ENCODE results near the gene PDIA5. TPM values are rescaled to one million over a fixed set of nuclear protein-coding genes. Genes with fewer than 3 reads are reported as not detected.

Gene PDIA5
- total RNA-seq, 2 donors from 2014 or later, result 36.5 to 40.1 TPM

DNA sequence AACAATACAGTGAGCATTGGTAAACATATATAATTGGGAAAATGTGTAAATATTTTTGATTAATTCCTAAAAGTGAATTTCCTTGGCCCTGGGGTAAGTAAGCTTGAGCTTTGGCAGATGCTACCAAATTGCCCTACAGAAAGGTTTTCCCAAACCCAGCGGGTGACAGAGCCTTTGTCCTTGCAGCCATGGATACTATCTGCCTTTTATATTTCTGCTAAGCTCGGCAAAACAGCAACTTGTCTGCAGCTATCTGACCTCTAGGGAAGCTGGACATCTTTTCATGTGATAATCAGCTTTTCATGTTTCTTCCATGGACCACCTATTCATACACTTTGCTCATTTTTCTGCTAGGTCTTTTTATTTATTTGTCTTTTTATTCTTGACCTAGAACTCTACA lies 70.2 kb downstream of the PDIA5 start:
- DNase-seq, result no peak
- no peaks in the 10 kb centered on the region for H3K9me3 ChIP-seq
- H3K4me1 ChIP-seq, result no peaks in the 10 kb centered on the region
- no peaks in the 10 kb centered on the region for H3K27me3 ChIP-seq
- H3K9ac ChIP-seq (ENCODE audit: low read depth in 2 of 2, low read length in 2 of 2), result no peak overlapping the region
- no peak overlapping the region for H3K27ac ChIP-seq
- no peaks in the 10 kb centered on the region for H3K36me3 ChIP-seq
- TF ChIP-seq, protein P1, sequence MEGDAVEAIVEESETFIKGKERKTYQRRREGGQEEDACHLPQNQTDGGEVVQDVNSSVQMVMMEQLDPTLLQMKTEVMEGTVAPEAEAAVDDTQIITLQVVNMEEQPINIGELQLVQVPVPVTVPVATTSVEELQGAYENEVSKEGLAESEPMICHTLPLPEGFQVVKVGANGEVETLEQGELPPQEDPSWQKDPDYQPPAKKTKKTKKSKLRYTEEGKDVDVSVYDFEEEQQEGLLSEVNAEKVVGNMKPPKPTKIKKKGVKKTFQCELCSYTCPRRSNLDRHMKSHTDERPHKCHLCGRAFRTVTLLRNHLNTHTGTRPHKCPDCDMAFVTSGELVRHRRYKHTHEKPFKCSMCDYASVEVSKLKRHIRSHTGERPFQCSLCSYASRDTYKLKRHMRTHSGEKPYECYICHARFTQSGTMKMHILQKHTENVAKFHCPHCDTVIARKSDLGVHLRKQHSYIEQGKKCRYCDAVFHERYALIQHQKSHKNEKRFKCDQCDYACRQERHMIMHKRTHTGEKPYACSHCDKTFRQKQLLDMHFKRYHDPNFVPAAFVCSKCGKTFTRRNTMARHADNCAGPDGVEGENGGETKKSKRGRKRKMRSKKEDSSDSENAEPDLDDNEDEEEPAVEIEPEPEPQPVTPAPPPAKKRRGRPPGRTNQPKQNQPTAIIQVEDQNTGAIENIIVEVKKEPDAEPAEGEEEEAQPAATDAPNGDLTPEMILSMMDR (IDR thresholded peaks at IDR 0.05), result no peak
- intact Hi-C loops (cut with DNase I), result no loop called here
- no peak overlapping the region for H3K4me3 ChIP-seq

DNA sequence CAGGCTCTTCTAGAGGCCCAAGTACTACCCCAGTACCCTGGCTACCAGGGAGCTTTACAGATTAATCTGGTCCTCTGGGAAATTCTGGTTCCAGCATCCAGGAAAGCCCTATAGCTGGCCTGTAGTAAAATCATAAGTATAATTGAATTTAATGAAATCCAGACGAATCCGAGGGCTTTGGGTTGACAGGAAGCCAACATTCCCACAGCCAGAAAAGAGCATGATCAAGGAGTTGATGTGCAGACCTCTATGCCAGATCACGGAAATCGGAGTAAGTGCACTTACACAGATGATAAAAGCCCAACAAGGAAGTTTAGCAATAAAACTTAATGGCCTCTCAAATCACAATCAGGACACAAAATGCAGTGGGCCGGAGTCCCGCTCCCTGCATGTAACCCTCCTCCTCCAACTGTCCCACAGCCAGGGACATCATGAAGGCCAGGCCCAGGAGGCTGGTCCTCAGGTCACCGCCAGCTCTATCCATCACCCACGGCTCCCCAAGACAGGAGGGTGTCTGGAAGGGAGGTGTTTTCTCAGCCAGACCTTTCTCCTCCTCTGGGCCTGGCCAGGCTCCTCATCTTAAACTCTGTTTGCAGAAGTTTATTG lies 72.1 kb downstream of the PDIA5 start:
- H3K9ac ChIP-seq (ENCODE audit: low read depth in 2 of 2, low read length in 2 of 2), result peak overlapping the region in 1 of 2 donors; percentile 23
- DNase-seq, result no peak
- no peak overlapping the region for H3K27ac ChIP-seq
- intact Hi-C loops (cut with DNase I), result no loop called here
- H3K36me3 ChIP-seq, result no peaks in the 10 kb centered on the region
- no peaks in the 10 kb centered on the region for H3K4me1 ChIP-seq
- H3K27me3 ChIP-seq, result no peaks in the 10 kb centered on the region
- no peaks in the 10 kb centered on the region for H3K9me3 ChIP-seq
- TF ChIP-seq, protein P1 (IDR thresholded peaks at IDR 0.05), result no peak
- no peak overlapping the region for H3K4me3 ChIP-seq

DNA sequence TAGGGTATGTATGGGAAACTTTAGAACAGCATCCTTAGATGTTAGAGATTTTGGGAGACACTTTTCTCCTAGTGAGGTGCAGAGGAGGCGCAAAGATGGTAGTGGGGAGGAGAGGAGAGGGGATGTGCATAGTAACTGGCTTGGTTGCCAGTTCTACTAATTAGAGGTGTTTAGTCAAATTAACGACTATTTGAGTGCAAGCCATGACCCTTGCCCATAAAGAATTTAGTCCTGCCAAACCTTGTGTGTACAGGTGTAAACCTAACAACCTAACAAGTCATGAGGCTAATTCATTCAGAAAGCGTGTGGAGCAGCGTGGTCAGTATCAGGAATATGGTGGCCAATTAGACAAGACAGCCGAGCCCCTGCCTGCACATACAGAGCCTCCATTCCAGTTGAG lies 72.7 kb downstream of the PDIA5 start:
- TF ChIP-seq, protein P1 (IDR thresholded peaks at IDR 0.05), result no peak
- intact Hi-C loops (cut with DNase I), result no loop called here
- Histone ChIP-seq H3K27ac (no peak overlapping the region), H3K27me3 (no peaks in the 10 kb centered on the region), H3K9ac (ENCODE audit: low read depth in 2 of 2, low read length in 2 of 2) (no peak overlapping the region), H3K4me3 (no peak overlapping the region), H3K9me3 (no peaks in the 10 kb centered on the region), H3K36me3 (no peaks in the 10 kb centered on the region), H3K4me1 (no peaks in the 10 kb centered on the region)
- no peak for DNase-seq

DNA sequence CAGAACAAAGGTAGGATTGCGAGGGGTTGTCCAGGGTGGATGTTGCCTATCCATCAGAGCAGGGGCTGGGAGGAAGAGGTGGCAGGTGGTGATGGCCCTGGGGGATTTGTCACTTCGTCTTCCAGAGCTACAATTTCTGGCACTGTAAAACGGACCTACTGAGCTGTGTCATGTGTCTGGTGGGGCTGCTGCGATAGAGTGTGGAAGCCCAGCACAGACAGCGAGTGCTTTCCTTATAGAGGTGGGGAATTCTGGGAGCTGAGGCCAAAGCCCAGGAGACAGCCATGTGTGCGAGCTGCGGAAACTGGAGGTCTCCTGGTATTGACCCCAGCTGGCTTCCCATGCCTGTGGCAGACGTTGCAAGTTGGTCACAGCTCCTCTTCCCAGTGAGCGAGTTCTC lies 73.7 kb downstream of the PDIA5 start:
- DNase-seq, result no peak
- H3K27me3 ChIP-seq, result no peaks in the 10 kb centered on the region
- H3K9ac ChIP-seq (ENCODE audit: low read depth in 2 of 2, low read length in 2 of 2), result no peak overlapping the region
- intact Hi-C loops (cut with DNase I), result no loop called here
- no peaks in the 10 kb centered on the region for H3K36me3 ChIP-seq
- H3K4me1 ChIP-seq, result no peaks in the 10 kb centered on the region
- no peak overlapping the region for H3K4me3 ChIP-seq
- TF ChIP-seq, protein P1 (IDR thresholded peaks at IDR 0.05), result no peak
- no peaks in the 10 kb centered on the region for H3K9me3 ChIP-seq
- no peak overlapping the region for H3K27ac ChIP-seq

DNA sequence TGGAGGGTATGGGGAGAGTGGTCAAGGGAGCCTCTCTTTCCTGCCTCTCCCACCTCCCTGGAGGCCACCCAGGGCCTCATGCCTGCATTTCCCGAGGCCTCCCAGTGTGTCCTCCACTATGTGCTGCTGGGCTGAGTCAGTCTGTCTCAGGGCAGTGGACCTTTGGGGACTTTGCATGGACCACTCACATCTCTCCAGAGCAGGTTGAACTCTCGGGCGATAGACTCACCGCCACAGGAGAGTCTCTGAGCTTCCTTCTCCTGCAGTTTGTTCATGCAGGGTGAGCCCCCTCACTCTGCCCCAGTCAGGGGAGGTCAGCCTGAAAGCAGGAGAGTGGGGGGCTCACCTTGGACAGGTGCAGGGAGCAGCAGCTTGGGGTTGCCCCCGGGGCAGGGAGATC lies 74.5 kb downstream of the PDIA5 start:
- intact Hi-C loops (cut with DNase I), result no loop called here
- no peak for DNase-seq
- no peaks in the 10 kb centered on the region for H3K9me3 ChIP-seq
- no peak overlapping the region for H3K9ac ChIP-seq (ENCODE audit: low read depth in 2 of 2, low read length in 2 of 2)
- no peak overlapping the region for H3K27ac ChIP-seq
- no peak overlapping the region for H3K4me3 ChIP-seq
- no peaks in the 10 kb centered on the region for H3K36me3 ChIP-seq
- TF ChIP-seq, protein P1 (IDR thresholded peaks at IDR 0.05), result no peak
- H3K27me3 ChIP-seq, result no peaks in the 10 kb centered on the region
- no peaks in the 10 kb centered on the region for H3K4me1 ChIP-seq

All from colonic mucosa (tissue), 4 donors.